Tibial nerve (tissue), 4 donors: Measurements from ENCODE around the gene UNKL.

Source experiments
- EP300 ChIP-seq, 2 donors: sonication (generic); formaldehyde crosslinking; IDR thresholded peaks; one replicate each; pipeline ENCODE4 v1.6.1; 2017; ENCODE audit warnings: antibody characterized with exemption in 2 of 2, mild to moderate bottlenecking in 1 of 2
- TF ChIP-seq, protein P1 (sequence below), 5 experiments: fragments of 200-600 bp in 3 of 5; fragments of 450-650 bp in 2 of 5; sonication (generic) in 3 of 5; IDR thresholded peaks; one replicate each; pipeline ENCODE4 v1.5.1; 2016 to 2019; ENCODE audit warnings: antibody characterized with exemption in 5 of 5, mild to moderate bottlenecking in 3 of 5, moderate library complexity in 2 of 5

GRCh38 chr16:1374418-1375297, 39.8 kb downstream of the UNKL start:
- TF ChIP-seq, protein P1, sequence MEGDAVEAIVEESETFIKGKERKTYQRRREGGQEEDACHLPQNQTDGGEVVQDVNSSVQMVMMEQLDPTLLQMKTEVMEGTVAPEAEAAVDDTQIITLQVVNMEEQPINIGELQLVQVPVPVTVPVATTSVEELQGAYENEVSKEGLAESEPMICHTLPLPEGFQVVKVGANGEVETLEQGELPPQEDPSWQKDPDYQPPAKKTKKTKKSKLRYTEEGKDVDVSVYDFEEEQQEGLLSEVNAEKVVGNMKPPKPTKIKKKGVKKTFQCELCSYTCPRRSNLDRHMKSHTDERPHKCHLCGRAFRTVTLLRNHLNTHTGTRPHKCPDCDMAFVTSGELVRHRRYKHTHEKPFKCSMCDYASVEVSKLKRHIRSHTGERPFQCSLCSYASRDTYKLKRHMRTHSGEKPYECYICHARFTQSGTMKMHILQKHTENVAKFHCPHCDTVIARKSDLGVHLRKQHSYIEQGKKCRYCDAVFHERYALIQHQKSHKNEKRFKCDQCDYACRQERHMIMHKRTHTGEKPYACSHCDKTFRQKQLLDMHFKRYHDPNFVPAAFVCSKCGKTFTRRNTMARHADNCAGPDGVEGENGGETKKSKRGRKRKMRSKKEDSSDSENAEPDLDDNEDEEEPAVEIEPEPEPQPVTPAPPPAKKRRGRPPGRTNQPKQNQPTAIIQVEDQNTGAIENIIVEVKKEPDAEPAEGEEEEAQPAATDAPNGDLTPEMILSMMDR (IDR thresholded peaks at IDR 0.05), result no peak
- no peak for TF ChIP-seq EP300 (IDR thresholded peaks at IDR 0.05)
